AG09309 (cell line): ENCODE data around the gene CLN3.
A peak's percentile ranks its signal among the peaks of the same experiment; 100 is the strongest.

Source experiments
- DNase-seq: peaks from one replicate; pipeline ENCODE4 v3.0.0-alpha.2; 2010; ENCODE audit warnings: low read depth
- H3K4me3 ChIP-seq: 2 replicates; pipeline ENCODE4 v1.5.1; 2011; ENCODE audit warnings: mild to moderate bottlenecking, low read depth, low read length, moderate library complexity; ENCODE audit not compliant: control insufficient read depth
- TF ChIP-seq, protein P1 (sequence below): IDR thresholded peaks from 2 replicates; pipeline ENCODE4 v1.5.1; 2011; ENCODE audit warnings: mild to moderate bottlenecking, low read depth, low read length, inconsistent platforms; ENCODE audit not compliant: insufficient read depth, control insufficient read depth; ENCODE audit errors: missing control alignments

CLN3 gene

GRCh38 chr16:28491970-28492474 is at the start of gene CLN3:
Gene CLN3, minus strand, starts transcription at chr16:28492074. Its CDS starts 315 bp downstream, at chr16:28491759.
- H3K4me3 ChIP-seq: peak within 1 kb of the TSS; percentile 94
- peak; percentile 80 for DNase-seq
- TF ChIP-seq, protein P1, sequence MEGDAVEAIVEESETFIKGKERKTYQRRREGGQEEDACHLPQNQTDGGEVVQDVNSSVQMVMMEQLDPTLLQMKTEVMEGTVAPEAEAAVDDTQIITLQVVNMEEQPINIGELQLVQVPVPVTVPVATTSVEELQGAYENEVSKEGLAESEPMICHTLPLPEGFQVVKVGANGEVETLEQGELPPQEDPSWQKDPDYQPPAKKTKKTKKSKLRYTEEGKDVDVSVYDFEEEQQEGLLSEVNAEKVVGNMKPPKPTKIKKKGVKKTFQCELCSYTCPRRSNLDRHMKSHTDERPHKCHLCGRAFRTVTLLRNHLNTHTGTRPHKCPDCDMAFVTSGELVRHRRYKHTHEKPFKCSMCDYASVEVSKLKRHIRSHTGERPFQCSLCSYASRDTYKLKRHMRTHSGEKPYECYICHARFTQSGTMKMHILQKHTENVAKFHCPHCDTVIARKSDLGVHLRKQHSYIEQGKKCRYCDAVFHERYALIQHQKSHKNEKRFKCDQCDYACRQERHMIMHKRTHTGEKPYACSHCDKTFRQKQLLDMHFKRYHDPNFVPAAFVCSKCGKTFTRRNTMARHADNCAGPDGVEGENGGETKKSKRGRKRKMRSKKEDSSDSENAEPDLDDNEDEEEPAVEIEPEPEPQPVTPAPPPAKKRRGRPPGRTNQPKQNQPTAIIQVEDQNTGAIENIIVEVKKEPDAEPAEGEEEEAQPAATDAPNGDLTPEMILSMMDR: no peak

- H3K4me3 ChIP-seq: no peak overlapping the region
- no peak for DNase-seq
- TF ChIP-seq, protein P1: no peak
Measured at GRCh38 chr16:28540346-28540745, 48.5 kb upstream of the CLN3 start.

- DNase-seq: peak; percentile 97
- H3K4me3 ChIP-seq: peak within 1 kb of the TSS; percentile 57
- TF ChIP-seq, protein P1: no peak
Measured at GRCh38 chr16:28538733-28539596, 47.1 kb upstream of the CLN3 start, which contains the start of gene NUPR1. Gene NUPR1, minus strand, starts transcription at chr16:28538974. Its CDS starts 67 bp downstream, at chr16:28538907.

DNA sequence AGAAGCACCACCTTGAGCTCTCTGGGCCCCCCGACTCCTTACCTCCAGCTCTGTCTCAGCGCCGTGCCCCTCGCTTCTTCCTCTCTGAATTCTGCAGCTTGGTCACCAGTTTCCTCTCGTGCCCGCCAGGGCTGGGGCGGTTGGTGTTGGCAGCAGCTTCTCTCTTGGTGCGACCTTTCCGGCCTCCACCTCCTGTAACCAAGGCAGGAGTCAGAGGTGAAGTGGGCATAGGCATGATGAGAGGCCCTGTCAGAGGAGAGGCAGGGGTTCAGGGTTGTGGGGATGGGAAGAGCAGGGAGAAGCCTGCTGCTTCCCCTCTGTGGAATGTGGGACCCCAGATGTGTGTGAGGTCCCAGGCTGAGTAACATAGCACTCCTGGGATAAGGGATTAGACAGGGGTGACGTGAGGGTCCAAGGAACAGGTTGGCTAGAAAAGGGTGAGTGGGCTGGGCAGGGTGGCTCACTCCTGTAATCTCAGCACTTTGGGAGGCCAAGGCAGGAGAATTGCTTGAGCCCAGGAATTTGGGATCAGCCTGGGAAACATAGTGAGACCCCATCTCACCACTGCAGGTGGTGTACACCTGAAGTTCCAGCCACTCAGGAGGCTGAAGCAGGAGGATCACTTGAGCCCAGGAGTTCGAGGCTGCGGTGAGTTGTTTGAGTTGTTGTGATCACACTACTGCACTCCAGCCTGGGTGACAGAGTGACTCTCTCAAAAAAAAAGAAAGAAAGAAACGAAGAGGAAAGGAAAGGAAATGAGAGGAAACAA is 46.3 kb upstream of the CLN3 start:
- TF ChIP-seq, protein P1: no peak
- H3K4me3 ChIP-seq: peak overlapping the region; percentile 57
- DNase-seq: no peak

DNA sequence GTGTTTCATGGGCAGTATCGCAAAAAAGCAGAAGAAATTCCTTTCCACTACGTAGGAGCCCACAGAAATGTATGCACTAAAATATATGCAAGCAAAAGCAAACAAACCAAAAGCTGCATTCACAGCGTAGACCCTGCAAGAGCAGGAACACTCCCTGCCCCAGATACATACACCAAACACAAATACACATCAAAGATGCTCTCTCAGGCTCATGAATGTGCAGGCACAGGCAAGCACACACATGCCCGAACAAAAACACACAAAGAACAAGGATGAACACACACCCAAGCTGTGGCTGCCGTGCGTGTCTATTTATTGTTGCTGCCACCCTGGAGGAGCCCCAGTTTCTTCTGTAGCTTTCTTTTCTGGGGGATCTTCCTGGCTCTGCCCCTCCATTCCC is 45.2 kb upstream of the CLN3 start:
- peak overlapping the region; percentile 57 for H3K4me3 ChIP-seq
- DNase-seq: no peak
- TF ChIP-seq, protein P1: no peak

DNA sequence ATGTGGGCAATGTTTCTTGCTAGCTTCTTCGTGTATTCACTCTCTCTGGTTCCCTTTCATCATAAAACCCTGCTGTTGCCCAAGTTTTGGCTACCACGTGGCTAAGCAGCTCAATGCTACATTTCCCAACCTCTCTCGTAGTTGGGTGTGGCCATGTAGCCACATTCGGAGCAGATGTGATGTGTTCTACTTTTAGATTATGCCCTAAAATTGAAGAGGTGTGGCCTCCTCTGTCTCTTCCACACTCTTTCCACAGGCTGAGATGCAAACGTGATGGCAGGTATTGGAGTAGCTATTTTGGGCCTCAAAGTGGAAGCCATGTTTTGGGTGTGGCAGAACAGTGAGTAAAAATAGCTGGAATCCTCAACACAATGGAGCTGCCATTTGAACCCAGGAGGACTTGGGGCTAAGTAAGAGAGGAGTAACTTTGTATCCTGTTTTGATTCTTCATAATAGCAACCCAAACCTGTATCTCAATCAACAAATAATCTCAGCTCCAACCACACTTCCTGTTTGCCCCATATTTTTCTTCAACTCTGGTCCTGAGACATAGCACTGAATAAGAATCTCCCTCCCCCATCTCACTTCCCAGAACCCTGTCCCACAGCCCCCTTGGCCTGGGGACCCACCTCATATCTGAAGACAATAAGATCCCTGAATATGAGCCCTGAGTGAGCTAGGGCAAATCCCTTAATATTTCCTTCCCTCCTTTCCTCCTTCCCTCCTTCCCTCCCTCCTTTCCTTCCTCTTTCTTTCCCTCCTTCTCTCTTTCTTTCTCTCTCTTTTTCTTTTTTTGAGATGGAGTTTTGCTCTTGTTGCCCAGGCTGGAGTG is 42.9 kb upstream of the CLN3 start:
- TF ChIP-seq, protein P1: no peak
- no peak overlapping the region for H3K4me3 ChIP-seq
- peak; percentile 61 for DNase-seq
